Colon (tissue), 2 donors: Measurements from ENCODE around the gene SHC1.

Experiments used
- FAIRE-seq: peaks from 2 replicates; lab custom pipeline; 2012; peaks lifted over from hg19 to GRCh38; lab: Jason Lieb, UNC
- donor health status: control.
- donor health status: control.

The SHC1 gene

DNA sequence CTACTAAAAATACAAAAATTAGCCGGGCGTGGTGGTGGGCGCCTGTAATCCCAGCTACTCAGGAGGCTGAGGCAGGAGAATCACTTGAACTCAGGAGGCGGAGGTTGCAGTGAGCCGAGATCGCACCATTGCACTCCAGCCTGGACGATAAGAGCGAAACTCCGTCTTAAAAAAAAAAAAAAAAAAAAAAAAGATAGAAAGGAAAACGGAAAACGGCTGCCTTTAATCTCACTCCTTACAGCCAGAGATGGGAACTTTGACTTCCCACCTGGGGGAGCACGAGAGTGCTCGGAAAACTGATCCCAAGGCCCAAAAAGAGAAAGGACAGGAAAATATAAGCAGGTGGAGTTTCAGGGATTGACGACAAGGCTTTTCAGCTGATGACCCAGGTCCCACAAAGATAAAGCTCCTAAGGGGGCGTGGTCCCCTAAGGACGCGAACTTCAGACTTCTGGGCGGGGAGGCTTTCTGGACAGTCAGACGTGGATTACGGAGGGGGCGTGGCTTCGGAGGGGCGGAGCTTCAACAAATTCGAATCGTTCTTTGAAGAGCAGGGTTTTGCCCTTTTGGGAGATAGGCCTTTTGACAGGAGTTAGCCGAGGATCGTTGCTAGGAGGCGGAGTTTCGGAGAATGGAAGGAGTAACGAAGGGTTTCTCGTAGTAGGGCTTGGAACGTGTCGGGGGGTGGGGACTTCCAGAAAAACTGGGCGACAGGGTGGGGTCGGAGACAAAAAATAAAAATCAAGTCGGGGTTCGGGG is 3.0 kb upstream of the SHC1 start:
- FAIRE-seq, result no peak

DNA sequence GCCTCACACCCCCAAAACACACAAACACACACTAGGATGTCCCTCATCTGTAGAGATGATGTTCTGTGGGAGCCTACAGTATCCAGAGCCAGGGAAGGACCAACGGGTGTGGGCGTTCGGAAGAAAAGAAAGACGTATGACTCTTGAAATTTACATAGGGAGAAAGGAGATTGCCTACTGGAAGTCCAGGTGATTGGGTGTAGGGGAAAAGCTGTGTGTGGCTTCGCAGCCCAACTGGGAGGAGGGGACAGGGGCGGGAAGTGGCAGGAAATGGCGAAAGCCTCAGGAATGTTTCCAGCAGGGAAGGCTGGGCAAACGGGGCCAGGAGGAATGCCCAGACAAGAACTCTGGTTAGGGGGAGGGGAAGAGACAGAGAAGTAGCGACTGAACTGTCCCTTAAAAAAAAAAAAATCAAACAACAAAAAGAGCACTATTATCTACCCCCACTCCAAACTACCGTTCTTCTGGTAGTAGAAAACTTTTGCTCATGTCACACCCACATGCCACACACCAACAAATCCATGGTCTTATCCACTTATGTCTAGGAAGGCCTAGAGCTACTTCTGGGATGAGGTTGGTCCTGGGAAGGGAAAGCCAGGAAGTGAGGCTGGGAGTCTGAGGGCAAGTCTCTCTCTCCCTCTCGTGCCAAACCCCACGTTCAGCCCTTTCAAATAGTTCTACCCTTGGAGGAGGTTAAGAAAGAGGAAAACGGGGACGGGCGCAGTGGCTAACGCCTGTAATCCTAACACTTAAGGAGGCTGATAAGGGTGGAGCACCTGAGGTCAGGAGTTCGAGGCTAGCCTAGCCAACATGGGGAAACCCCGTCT is 2.2 kb upstream of the SHC1 start:
- no peak for FAIRE-seq

DNA sequence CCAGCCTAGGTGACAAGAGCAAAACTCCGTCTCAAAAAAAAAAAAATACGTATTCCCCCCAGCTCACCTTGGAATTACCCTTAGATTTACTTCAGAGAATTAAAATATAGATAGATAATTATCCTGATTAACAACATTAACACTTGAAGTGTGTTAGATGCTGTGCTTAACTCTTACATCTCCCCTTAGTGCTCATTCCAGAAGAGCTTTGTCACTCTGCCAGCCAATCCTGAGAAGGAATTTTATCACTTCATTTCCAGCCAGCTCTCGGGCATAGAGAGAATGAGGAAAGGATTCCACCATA is 1.6 kb upstream of the SHC1 start:
- FAIRE-seq, result no peak

DNA sequence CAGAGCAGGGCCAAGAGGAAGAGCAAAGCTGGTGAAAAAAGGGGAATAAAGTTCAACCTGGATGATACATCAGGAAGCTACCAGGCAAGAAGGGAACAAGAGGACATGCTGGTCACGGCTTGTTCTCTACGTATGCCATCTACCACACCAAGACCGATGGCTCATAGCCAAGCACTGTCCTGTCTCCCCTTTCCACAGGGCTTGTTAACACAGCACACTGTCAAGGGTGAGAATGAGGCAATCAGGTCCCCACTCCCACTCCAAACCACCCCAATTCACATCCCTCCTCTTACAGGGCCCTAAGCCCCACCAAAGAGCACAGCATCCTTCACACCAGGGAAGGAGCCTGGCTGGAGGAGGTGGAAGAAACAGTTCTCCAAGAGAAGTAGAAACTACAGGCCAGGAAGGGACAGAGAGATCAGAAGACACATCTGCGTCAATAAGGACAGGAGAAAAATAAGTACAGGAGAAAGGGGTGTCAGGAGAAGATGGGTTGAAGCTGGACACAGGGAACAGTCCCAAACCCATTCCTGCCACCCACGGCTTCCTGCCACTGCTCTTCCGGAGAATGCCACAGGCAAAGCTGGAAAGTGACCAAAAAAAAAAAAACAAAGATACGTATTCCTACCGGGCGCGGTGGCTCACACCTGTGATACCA is 923 bp upstream of the SHC1 start:
- no peak for FAIRE-seq

DNA sequence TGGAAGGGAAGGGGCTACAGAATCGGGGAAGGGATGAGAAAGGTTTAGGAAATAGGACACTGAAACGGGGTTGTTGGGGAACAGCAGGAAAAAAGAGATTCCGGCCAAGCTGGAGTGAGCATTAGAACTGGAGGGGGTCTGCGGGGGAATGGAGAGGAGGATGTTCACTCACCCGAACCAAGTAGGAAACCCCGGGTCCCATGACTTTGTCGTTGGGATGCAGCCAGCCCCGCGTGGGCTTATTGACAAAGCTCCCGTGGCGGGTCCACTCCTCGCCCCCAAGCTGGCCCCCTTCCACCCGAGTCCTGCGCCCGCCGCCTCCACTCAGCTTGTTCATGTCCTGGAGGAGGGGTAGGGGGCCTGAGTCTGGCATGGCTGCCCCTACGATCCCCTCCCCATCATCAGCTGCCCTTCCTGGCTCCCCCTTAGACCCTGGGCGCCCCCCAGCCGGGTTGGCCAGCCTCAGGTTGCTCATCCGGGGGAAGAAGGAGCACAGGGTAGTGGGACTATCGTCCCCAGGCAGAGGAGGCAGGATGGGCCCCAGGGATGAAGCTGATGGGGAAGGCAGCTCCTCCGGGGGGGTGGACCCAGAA is 591 bp downstream of the SHC1 start:
- no peak for FAIRE-seq

DNA sequence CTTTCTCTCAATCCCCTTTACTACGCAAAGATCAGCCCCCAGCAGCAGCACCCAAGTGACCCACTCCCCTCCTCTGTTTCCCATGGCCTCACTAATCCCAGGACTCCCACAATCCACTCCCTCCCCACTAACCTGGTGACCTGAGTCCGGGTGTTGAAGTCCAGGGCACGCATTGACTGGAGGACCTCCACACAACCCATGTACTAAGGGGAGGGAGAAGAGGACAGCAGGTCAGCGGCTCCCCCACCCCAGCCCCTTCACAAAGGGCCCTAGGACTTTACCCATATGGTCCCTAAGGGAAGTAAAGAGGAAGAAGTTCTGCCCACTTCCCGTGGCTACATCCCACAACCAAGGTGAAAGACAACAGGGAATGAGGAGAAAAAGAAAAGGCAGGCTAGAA is 1.3 kb downstream of the SHC1 start:
- FAIRE-seq, result no peak

DNA sequence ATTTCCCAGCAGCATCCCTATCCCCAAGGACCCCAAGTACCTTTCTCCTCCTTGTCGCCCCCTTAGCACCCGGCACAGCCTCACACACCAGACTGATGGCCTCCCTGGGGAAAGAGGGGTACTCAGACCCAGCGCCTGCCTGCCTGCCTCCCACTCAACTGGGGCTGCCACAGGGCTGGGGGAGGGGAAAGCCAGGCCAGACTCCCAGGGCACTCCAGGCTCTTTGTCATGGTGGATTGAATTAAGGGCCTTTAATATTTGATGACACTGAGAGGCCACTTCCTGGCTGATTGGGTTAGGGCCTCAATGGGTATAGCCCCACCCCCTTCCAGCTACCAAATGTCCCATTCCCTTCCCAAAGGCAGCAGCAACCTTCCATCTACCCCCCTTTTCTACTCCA is 1.8 kb downstream of the SHC1 start:
- FAIRE-seq, result no peak

DNA sequence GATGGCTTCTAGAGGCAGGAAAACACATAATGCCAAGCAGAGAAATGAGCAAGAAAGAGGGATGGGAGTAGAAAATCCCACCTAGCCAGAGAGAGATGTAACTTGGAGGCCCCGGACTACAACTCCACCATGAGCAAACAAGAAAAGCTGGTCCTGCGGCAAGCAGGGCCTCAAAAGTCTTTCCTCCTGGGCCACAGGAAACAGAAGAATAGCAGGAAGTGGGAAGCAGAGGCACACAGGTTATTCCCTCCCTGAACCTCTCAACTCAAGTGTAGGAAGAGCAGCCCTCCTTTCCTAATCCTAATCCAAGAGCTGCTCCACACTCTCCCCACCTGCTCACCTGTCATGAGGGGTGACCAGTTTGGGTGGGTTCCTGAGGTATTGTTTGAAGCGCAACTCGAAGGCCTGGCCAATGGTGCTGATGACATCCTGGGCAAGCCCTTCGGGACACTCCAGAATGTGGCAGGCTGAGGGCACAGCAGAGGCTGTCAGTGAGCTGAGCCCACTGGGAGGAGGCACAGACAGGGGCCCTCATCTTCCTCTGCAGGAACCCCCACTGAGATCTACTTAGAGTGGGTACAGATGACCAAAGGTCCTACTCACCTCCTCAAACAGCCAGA is 3.1 kb downstream of the SHC1 start:
- no peak for FAIRE-seq

DNA sequence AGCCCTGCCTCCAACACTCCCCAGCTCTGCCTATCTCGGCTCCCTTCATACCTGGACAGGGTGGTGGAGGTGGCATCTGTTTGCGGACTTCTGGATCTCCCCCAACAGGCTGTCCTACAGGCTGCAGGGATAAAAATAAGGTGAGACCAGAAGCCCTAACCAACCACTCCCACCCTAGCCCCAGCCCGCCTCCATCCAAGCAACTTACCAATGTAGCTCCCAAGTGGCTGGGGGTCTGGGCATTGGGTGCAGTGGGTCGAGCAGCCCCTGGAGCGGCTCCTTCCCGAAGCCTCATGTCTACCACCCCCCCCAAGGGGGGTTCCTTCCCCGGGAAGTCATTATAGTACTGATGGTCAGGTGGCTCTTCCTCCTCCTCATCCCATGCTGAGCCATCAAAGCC is 4.4 kb downstream of the SHC1 start:
- FAIRE-seq, result no peak

DNA sequence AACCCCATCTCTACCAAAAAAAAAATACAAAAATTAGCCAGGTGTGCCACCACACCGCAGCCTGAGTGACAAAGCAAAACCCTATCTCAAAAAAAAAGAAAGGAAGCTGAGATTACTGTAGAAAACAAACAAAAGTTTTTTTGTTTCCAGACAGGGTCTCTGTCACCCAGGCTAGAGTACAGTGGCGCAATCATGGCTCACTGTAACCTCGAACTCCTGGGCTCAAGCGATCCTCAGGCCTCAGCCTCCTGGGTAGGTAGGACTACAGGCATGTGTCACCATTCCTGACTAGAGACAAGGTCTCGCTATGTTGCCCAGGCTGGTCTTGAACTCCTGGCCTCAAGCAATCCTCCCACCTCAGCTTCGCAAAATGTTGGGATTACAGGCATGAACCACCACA is 6.2 kb downstream of the SHC1 start:
- no peak for FAIRE-seq

DNA sequence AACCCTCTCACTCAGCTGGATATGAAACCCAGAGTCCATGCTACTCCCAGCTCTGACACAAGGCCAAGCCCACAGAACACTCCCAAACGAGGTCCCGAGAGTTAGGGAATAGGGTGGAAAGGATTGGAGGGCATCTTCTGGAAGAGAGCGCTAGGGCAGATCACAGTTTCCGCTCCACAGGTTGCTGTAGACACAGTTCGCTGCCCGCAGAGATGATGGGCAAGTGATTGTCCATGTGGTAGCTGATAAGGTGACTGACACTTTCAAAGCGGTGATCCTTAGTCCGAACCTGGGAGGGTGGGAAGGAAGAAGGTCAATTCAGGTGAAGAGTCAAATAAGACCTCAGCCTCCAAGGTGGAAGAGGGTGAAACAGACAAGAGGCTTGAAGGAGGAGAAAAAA is 6.9 kb downstream of the SHC1 start:
- FAIRE-seq, result no peak

DNA sequence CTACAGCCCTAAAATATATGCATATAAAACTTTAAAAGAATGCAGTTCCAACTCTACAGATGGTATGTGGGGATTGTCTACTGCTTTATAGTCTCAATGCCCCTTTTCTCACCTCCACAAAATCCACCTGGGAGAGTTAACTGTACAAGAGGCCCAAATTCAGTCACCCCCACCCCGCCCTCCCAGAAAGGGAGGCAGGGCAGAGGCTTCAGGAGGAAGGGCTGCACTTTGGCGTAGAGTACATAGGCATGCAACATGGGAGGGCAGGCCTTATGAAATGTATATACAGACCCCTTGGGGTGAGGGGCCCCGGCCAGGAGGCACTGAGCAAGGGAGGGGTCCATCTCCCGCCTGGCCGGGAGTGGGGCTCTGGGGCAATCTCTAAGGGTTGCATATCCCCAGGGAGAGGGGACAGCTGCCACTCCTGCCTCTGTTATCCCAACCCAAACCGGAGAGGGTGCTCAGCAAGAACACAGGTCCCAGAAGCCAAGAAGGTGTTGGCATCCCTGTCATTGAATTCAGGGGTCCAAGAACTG is 7.7 kb downstream of the SHC1 start:
- no peak for FAIRE-seq

DNA sequence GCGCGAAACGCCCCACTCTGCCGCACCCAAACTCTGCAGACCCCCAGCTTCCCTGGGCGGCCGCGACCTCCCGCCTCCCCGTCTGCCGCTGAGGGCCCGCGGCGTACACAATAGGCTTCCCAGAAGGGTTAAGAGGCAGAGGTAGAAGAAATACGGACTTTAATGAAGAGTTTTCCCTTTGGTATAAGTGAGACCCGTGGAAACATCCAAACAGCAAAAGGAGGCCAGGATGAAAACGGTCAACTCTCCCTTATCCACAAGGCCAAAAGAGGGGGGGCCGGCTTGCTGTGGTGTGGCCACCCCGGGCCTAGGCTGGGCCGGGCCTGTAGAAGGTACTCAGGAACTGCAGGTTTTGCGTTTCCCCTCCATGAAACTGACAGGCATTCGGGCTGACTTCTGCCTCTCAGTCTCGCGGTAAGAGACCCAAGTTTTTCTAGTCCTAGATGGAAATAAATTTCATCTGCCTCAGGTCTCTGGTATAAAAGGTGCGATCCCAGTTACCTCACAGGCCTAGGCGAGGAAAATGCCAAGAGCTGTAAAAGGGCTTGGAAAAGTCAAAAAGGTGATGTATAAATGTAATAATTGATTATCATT is 8.3 kb downstream of the SHC1 start:
- FAIRE-seq, result no peak

DNA sequence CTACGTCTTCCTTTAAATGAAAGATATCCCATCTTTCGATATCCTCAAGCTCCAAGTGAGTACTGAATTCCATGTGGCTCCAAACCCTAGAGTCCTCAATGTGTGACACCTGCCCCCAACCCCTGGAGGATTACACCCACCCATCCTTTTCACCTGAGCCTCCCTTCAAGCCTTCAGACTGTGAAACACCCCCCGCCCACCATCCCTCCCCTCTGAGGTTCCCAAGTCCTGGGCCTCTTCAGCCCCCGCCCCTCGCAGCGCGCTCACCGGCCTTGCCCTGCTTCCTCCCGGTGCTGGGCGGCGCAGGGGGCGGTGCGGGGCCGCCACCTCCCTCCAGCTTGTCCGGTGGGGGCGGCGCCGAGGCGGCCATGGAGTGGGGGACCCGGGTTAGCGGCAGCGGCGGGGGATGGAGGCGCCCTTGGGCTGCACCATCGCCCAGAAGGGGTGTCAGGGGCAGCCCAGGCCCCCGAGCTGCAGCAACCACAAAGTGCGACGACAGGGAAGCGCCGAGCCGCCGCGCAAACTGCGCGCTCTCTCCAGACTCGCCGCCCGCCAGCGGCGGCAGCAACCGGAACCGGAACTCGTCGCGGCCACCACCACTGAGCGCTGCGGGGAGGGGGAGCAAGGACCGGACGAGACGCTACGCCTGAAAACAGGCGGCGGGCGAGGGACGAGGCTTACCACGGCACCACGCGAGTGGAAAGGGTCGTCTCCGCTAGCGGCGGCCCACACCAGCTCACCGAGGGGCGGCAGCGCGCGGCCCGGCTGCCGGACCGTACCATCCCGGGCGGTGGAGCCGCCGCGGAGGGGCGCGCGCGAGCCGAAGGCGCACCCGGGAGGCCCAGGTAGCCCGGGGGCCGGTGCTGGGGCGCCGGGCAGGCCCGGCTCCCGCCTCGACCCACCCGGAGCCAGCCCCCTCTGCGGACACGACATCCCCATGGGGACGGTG is 9.1 kb downstream of the SHC1 start, which contains the start of gene PYGO2:
TSS of gene PYGO2 (minus strand) at position 576 of the 949 bp plus-strand sequence. CDS start at position 370, 206 bp downstream.
- FAIRE-seq, result no peak

DNA sequence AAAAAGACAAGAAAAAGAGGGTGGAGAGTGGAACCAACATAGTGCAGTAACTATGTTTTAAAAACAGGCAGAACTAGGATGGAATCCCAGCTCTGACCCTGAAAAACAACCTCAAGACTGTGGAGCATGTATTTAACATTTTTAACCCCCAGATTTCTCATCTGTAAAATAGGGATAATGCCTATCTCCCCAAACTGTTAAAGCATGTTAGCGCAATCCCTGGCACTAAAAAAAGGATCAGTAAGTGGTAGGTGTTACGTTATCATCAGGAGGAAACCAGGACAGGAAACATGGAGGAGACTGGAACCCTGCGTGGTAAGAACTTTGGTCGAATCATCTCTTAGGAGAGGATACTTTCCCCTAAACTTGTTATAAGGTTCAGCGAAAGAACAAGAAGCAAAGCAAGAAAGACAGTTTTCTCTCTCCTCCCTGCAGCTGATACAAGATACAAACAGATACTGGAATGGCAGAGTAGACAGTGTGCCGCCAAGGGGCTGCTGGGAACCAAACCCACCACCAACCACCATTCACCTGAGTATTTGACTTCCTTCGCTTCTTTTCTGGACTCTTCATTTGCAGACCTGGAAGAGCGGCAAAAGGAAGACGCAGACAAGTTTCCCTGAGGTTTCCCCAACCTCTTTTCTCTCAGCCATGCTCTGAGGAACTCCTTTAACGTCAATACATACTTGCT is 10.0 kb downstream of the SHC1 start:
- FAIRE-seq, result no peak

DNA sequence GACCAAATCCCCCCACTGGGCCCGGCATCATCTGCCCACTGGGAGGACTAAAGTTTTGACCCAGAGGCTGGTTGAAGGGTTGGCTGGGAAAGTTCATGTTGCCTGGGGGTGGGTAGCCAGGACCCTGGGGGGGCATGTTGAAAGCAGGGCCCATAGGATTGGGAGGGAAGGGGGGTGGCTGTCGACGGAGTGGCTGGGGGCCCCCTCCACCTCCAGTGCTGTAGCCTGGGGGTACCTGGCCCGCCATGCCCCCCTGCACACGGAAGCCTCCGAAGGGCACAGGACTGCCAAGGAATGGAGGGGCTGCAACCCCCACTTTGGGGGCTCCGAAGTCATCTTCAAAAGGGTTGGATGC is 11.1 kb downstream of the SHC1 start:
- FAIRE-seq, result no peak

DNA sequence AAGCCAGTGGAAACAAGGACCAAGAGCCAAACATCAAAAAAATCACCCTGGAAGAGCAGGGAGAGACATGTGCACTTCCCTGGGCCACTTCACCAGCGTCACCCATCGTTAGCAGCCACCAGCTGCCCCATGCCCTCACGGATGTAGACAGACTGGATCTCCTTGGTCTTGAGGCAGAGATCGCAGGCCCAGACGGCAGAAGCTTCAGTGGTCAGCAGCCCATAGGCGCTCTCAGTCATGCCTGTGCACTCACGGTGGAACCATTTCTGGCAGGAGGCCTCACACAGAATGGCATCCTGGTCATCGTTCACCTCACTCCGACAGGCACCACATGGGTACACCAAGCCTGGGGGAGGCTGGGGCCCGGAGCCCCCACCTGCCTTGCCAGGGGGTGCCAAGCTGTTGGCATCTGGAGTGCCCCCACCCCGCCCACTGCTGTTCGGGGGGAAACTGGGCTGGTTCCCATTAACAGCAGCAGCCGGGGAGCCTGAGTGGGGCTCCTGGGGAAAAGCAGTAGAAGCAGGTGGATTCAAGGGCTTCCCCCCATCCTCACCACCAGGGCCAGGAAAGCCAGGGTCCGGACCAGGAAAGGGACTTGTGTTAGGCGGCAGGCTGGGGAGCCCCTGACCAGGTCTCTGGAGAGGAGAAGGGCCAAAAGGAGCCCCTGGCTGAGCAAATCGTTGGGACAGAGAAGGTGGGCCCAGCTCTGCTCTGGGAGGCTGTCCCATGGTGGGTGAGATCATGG is 11.7 kb downstream of the SHC1 start:
- FAIRE-seq, result no peak

DNA sequence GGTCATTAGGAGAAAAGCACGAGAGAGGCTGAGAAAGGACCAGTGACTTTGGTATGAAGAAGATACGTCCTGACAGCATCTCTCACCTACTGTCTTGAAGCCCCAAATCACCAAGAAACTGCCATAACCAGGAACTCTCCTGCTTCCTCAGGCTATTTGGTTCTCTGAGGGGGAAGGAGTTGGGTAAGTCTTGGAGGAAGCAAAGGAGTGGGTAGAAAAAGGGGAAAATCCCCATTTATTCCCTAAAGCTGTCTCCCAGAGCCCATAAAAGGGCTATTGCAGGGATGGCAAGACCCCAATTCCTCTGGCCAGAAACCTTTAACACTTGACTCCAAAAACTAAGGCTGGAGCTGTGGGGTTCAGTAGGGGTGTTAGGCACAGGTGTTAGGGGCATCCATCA is 12.5 kb downstream of the SHC1 start:
- no peak for FAIRE-seq

DNA sequence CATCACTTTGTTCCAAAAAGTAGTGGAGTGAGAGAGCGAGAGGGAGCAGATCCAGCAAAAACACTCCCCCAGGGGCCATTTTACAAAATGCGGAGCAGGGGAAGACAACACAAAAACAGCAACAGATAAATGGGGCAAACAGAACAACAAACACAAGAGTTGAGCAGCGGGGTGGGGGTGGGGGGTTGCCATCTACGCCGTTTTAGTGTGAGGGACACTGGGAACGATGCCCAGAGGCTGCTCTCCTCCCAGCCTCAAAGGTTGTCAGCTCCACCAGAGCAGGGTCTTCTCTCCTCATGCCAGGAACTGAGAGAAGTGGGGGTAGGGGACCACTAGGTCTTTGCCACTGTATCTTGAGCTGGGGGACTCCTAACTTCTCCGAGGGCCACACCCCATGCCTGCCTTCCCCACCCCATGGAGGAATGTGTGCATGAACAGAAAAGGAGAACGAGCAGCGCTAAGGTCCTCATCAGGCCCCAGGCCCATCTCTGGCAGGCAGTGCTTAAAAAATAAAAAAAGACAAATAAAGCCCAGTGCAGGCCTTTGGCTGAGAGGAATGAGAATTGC is 13.4 kb downstream of the SHC1 start:
- FAIRE-seq, result no peak
